ENCODE measurements around the gene MAP3K14.

Gene MAP3K14

DNA sequence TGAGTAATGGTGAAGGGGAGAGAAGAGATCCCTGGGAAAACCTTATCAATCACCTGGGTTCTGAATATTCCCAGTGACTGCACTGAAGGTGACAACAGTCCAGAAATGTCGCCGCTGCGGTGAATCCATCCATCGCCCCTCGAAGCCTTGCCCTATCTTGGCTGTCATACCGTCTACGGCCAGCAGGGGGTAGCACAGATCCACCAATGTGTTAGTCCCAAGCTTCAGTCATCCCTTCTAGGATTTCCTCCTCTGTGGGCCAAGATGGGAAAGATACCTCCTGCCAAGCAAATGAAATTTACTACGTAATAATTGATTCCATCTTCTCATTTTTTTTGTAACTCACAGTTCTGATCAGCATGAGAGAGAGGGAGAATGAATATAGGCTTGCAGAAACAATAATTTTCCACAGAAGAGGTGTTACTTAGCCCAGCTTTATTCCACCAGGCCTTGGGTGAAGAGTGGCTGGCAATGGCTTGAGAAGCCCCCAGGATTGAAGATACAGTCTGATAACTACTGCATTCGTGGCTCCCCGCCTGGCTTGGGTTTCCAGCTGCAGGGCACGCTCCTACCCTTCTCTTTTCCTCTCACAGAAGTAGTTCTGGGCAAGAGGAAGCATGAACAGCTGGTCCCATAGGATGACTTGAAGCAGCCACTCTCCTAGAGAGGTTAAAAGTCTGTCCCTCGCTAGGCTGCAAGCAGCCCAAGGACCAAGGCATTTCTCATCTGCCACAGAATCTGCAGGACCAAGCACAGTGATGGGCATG lies 97.7 kb downstream of the MAP3K14 start:
- DNase-seq: peak; percentile 70 to 88
- no peak for TF ChIP-seq GATA1 (IDR thresholded peaks at IDR 0.05; ENCODE audit: low read depth, low read length)
- TF ChIP-seq POLR2A (IDR thresholded peaks at IDR 0.05; ENCODE audit: low read length): no peak
